ENCODE data around the gene SPINDOC.
"Not testable (repeated sequence)": the region's sequence is repeated elsewhere in the genome, so short reads cannot be mapped to it uniquely, and the experiment has no call there.

The SPINDOC gene

GRCh38 chr11:63785823-63786222 lies 27.4 kb upstream of the SPINDOC start:
- no peak for DNase-seq (ENCODE audit: low spot score)

DNA sequence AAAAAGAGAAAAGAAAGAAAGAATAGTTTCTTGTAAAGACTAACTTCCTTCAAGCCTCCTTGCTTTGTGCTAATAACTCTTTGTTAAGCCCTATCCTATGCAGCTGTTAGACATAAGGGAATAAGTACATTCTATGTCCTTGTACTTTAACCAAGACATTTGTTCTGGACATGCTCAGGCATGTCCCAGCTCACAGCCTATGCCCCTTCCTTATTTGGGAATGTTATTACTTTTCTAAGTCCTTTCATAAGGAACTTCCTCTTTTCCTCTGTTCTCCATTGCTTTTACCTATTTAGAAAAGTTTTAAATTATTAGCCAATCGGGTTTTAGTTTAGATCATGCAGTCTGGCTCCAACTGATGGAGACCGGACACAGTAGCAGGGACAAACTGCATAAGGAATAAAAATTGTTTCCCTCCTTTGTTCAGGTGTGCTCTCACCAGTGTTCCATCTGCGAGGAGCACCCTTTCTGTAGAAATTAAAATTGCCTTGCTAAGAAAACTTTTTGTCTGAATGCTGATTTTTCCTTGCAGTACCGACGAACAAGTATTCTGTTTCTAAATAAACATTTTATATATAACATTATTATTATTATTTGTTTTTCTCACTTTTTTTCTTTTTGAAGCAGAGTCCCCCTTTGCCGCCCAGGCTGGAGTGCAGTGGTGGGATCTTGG lies 21.6 kb upstream of the SPINDOC start:
- no peak for DNase-seq (ENCODE audit: low spot score)

GRCh38 chr11:63793161-63793560 lies 20.1 kb upstream of the SPINDOC start:
- peak; percentile 45 for DNase-seq (ENCODE audit: low spot score)

DNA sequence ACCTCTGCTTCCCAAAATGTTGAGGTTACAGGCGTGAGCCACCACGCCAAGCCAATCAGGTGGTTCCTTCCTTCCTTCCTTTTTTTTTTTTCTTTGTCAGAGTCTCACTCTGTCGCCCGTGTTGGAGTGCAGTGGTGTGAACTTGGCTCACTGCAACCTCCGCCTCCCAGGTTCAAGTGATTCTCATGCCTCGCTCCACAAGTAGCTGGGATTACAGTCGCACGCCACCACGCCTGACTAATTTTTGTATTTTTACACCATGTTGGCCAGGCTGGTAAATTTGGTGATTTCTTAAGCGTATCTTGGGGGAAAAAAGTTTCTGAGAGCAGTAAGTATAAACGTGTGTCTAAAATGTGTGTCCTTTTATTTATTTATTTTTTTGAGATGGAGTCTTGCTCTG lies 18.2 kb upstream of the SPINDOC start:
- no peak for DNase-seq (ENCODE audit: low spot score)

DNA sequence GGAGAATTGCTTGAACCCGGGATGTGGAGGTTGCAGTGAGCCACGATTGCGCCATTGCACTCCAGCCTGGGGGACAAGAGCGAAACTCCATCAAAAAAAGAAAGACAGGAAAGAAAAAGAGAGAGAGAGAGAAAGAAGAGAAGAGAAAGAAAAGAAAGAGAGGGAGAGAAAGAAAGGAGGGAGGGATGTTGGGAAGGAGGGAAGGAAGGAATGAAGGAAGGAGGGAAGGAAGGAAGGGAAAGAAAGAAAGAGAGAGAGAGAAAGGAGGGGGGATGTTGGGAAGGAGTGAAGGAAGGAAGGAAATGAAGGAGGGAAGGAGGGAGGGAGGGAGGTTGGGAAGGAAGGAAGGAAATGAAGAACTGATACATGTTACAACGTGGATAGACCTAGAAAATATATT lies 12.3 kb upstream of the SPINDOC start:
- DNase-seq (ENCODE audit: low spot score): no peak

GRCh38 chr11:63802637-63803414 lies 10.4 kb upstream of the SPINDOC start:
- peak; percentile 53 for DNase-seq (ENCODE audit: low spot score)

DNA sequence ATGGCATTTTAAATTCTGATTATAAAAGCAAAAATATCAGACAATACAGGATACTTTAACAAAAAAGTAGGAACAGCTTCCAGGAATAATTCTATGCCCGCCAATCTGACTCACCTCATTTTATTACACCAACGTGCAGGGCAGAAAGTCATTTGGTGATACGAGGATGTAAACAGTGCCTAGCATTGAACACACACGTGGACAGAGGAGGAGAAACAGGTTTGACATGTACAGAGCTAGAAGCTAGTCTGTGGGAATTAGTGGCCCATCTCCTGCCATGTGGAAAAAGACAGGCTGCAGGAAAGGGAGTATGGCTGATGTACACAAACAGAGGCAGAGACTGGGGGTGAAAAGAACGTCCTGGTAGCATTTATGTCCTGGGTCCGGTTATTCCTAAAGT lies 9.0 kb upstream of the SPINDOC start:
- no peak for DNase-seq (ENCODE audit: low spot score)

DNA sequence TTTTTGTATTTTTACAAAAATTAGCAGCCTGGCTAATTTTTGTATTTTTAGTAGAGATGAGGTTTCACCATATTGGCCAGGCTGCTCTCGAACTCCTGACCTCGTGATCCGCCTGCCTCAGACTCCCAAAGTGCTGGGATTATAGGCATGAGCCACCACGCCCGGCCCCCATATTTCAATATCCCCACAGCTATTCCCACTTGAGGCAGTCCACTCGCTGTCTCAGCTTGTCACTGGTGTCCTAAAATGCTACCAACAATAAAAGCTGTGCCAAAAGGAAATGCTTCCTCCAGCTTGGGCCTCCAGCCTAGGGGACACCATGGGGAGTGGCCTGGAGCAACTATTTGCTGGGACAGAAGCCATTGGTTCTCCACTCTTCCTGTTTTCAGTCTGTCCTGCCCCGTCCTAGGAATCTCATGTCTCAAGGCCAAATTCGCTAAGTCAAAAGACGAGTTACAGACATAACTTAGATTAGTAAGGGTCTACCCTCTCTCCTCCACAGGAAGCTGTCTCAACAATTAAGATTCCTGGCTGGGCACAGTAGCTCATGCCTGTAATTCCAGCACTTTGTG lies 7.3 kb upstream of the SPINDOC start:
- DNase-seq (ENCODE audit: low spot score): no peak

- DNase-seq (ENCODE audit: low spot score): not testable (repeated sequence)
Measured at GRCh38 chr11:63810383-63810782, 2.9 kb upstream of the SPINDOC start.

GRCh38 chr11:63811522-63811921 lies 1.7 kb upstream of the SPINDOC start:
- no peak for DNase-seq (ENCODE audit: low spot score)

DNA sequence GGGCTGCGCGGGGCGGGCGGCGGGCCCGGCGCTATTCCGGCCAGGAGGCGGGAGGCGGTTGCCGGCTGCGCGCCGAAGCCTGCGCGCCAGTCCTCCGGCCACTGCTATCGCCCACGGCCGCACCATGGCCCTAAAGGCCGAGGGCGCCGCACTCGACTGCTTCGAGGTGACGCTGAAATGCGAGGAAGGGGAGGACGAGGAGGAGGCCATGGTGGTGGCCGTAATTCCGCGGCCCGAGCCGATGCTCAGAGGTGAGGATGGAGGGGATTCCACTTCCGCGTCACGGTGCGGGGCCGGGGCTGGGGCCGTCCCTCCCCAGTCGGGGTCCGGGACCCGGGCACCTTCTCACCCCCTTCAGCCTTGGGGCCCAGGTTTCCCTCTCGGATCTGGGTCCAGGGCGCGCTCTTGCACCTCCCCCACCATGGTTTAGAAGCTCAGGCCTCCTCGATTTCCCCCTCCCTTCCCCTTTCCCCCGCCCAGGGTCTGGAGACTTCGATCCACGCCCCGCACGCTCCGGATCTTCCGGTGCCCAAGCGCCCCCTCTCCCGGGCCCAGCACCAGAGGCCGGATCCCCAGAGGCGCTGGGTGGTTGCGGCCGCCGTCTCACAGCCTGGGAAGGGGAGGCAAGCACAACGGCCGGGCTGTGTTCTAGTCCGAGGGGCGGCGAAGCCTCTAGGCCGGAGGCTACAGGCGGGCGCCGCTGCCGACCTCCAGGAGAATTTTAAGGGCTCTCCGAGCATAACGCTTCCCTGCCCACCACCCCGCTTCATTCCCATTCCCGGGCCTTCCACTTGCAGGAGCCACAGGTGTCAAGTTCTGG lies 517 bp downstream of the SPINDOC start:
- peak; percentile 50 for DNase-seq (ENCODE audit: low spot score)

- no peak for DNase-seq (ENCODE audit: low spot score)
Measured at GRCh38 chr11:63814383-63814736, 1.1 kb downstream of the SPINDOC start.

- no peak for DNase-seq (ENCODE audit: low spot score)
Measured at GRCh38 chr11:63816166-63816565, 2.9 kb downstream of the SPINDOC start.

DNA sequence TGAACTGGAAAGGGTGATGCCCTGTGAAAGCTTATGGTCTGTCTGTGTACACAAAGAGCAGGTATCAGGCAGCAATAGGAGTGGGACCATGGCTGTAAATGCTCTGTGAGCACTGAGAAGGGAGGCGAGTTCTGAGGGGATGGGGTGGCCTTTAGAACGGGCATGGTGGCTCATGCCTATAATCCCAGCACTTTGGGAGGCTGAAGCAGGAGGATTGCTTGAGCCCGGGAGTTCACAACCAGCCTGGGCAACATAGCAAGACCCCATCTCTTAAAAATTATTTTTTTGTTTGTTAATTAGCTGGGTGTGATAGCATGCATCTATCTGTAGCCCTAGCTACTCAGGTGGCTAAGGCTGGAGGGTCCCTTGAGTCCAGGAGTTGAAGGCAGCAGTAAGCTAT lies 3.5 kb downstream of the SPINDOC start:
- no peak for DNase-seq (ENCODE audit: low spot score)

- no peak for DNase-seq (ENCODE audit: low spot score)
Measured at GRCh38 chr11:63817758-63818498, 4.7 kb downstream of the SPINDOC start.

DNA sequence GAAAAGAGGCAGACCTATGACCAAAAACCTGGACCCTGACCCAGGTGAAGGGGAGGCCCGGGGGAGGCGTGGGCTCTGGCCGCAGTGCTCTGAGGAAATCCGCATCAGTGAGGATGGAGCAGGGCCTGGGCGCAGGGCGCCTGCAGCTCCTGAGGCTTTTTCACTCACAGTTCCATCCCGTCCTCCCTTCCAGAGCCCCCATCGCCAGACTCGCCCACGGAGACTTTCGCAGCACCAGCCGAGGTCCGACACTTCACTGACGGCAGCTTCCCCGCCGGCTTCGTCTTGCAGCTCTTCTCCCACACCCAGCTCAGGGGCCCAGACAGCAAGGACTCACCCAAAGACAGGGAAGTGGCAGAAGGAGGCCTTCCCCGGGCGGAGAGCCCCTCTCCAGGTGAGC lies 5.4 kb downstream of the SPINDOC start:
- DNase-seq (ENCODE audit: low spot score): no peak

DNA sequence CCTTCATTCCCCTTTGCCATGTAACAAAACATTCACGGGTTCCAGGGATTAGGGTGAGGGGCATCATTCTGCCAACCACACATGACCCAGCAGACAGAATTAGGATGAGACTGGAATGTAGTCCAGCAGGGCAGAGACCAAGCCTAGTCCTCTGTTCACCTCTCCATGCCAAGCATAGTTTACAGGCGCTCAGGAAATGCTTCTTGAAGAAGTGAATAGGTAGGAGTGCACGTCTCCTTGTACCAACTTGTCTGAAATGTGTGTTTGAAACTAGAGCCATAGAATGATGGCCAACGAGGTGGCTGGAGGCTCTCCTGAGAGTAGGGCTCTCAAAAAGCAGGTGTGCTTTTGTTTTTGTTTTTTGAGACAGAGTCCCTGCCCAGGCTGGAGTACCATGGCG lies 8.2 kb downstream of the SPINDOC start:
- no peak for DNase-seq (ENCODE audit: low spot score)

DNA sequence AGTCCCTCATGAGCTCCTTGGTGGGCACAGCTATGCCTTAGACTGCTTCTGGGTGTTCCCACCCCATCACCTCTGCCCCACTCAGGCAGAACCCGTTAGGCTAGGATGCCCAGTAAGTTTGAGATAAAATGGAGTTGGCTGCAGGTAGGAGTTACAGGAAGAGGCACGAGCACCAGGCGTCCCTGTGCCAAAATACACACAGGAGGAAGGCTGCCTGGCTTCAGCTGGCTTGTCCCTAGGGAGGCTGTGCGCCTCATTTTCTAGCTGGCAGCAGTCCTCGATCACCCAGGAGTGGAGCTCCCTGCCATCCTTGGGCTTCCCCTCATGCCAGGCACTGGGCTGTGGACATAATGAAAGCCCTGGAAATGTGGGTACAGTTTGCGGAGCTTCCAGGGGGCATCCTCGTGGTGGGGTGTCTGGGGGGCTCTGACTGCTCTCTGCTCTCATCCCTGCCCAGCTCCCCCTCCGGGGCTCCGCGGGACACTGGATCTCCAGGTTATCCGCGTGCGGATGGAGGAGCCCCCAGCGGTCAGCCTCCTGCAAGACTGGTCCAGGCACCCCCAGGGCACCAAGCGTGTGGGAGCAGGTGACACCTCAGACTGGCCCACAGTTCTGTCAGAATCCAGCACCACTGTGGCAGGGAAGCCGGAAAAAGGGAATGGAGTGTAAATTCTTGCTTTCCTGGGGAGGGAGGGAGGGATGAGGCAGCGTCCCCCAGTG lies 13.4 kb downstream of the SPINDOC start:
- DNase-seq (ENCODE audit: low spot score): no peak

- DNase-seq (ENCODE audit: low spot score): no peak
Measured at GRCh38 chr11:63829823-63830489, 16.7 kb downstream of the SPINDOC start.

- no peak for DNase-seq (ENCODE audit: low spot score)
Measured at GRCh38 chr11:63831326-63831725, 18.1 kb downstream of the SPINDOC start.

DNA sequence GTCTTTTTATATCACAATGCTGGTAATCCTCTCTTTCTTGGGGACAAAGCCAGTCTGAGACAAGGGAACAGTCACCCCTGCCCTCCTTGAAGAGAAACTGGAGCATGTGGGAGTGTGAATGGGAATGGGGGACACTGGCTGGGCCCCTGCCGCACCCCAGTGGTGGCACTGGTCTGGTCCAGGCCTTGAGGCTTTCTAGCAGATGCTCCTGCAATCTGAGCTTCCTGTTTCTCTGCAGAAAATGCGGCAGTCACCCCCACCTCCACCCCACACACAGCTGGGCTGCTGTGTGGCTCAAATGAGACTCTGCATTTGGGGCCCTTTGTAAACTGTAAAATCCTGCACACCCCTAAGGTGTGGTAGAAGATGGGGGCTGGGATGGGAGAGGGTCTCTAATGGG lies 19.1 kb downstream of the SPINDOC start:
- no peak for DNase-seq (ENCODE audit: low spot score)

Data from RKO (cell line).